Neural progenitor cell (in vitro differentiated cells): ENCODE results near the gene RNF114. TPM values are rescaled to one million over a fixed set of nuclear protein-coding genes. Genes with fewer than 3 reads are reported as not detected.

ENCODE experiments used
- DNase-seq: peaks from one replicate; pipeline ENCODE4 v3.0.0-alpha.2; 2016; ENCODE audit warnings: low spot score
- H2AFZ ChIP-seq: fragments of 200-600 bp; sonication (generic); replicated peaks from 2 replicates; pipeline ENCODE4 v1.6.1; 2016; ENCODE audit warnings: antibody characterized with exemption
- H3F3A ChIP-seq: fragments of 200-600 bp; sonication (generic); 2 replicates; pipeline ENCODE4 v1.6.1; 2016; ENCODE audit warnings: antibody characterized with exemption, low read depth
- H3K27ac ChIP-seq: fragments of 200-600 bp; sonication (generic); 2 replicates; pipeline ENCODE4 v1.5.1; 2016; ENCODE audit warnings: mild to moderate bottlenecking
- H3K27me3 ChIP-seq: fragments of 200-600 bp; sonication (generic); 2 replicates; pipeline ENCODE4 v1.6.1; 2016; ENCODE audit warnings: mild to moderate bottlenecking, moderate library complexity
- H3K36me3 ChIP-seq: fragments of 200-600 bp; sonication (generic); 2 replicates; pipeline ENCODE4 v1.5.1; 2016
- H3K4me1 ChIP-seq: fragments of 200-600 bp; sonication (generic); 2 replicates; pipeline ENCODE4 v1.6.1; 2016; ENCODE audit warnings: mixed run types
- H3K4me2 ChIP-seq: fragments of 200-600 bp; sonication (generic); 2 replicates; pipeline ENCODE4 v1.6.1; 2016
- H3K4me3 ChIP-seq: fragments of 200-600 bp; sonication (generic); 2 replicates; pipeline ENCODE4 v1.5.1; 2016
- H3K79me2 ChIP-seq: fragments of 200-600 bp; sonication (generic); 2 replicates; pipeline ENCODE4 v1.6.1; 2016; ENCODE audit warnings: low read depth
- H3K9ac ChIP-seq: fragments of 200-600 bp; sonication (generic); 2 replicates; pipeline ENCODE4 v1.6.1; 2016
- H3K9me3 ChIP-seq: fragments of 200-600 bp; sonication (generic); 2 replicates; pipeline ENCODE4 v1.5.1; 2016; ENCODE audit warnings: low read depth
- H4K20me1 ChIP-seq: fragments of 200-600 bp; sonication (generic); 2 replicates; pipeline ENCODE4 v1.6.1; 2016; ENCODE audit warnings: low read depth
- H3K27ac Mint-ChIP-seq: 3 replicates; pipeline ENCODE4 v1.8.0; 2021; ENCODE audit warnings: mixed read lengths
- H3K27me3 Mint-ChIP-seq: 2 replicates; pipeline ENCODE4 v1.8.0; 2022; ENCODE audit warnings: low read depth, mild to moderate bottlenecking, inconsistent platforms, moderate library complexity, mixed read lengths; ENCODE audit not compliant: insufficient read depth
- H3K36me3 Mint-ChIP-seq: 3 replicates; pipeline ENCODE4 v1.8.0; 2021; ENCODE audit warnings: mixed read lengths
- H3K4me1 Mint-ChIP-seq: 3 replicates; pipeline ENCODE4 v1.8.0; 2021; ENCODE audit warnings: mixed read lengths
- H3K4me3 Mint-ChIP-seq: 3 replicates; pipeline ENCODE4 v1.8.0; 2021; ENCODE audit warnings: mild to moderate bottlenecking, moderate library complexity, mixed read lengths
- H3K9me3 Mint-ChIP-seq: 3 replicates; pipeline ENCODE4 v1.8.0; 2020; ENCODE audit warnings: mixed read lengths
- EZH2 ChIP-seq: fragments of 200-600 bp; sonication (generic); IDR thresholded peaks from 2 replicates; pipeline ENCODE4 v1.6.1; 2017; ENCODE audit warnings: antibody characterized with exemption, mild to moderate bottlenecking, moderate library complexity
- EZH2phosphoT487 ChIP-seq: fragments of 200-600 bp; sonication (generic); IDR thresholded peaks from 2 replicates; pipeline ENCODE4 v1.6.1; 2017; ENCODE audit warnings: antibody characterized with exemption
- total RNA-seq: library from RNA; depleted of rRNA; stranded (reverse); fragments of >200 nt; gene quantifications from 2 replicates; pipeline ENCODE4 v1.2.3, GENCODE V29; 2015; ENCODE audit warnings: low replicate concordance
- TF ChIP-seq, protein P1 (sequence below): fragments of 200-600 bp; sonication (generic); IDR thresholded peaks from 2 replicates; pipeline ENCODE4 v1.5.1; 2017; ENCODE audit warnings: antibody characterized with exemption, mild to moderate bottlenecking

RNF114 gene
- total RNA-seq, 1 donor from 2014 or later, result 41.3 TPM

DNA sequence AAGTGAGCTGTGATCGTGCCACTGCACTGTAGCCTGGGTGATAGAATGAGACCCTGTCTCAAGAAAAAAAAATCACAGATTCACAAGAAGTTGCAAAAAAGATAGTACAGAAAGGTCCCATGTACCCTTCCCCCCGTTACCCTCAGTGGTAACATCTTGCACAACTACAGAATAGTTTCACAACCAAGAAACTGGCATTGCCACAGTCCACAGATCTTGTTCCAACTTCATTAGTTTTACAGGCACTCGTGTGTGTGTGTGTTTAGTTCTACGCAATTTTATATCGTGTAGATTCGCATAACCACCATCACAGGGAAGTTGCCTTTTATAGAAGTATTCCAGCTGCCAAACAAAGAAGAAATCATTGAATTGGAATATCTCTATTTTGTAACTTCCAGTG, 40.0 kb upstream of the RNF114 start:
- H3K27me3 Mint-ChIP-seq, result peaks cover 7% of the 10 kb centered on the region
- H3K27ac Mint-ChIP-seq, result no peak overlapping the region
- Histone ChIP-seq H3K4me1 (peaks cover 7% of the 10 kb centered on the region), H3K4me3 (no peak overlapping the region), H3K9ac (no peak overlapping the region), H3K9me3 (no peaks in the 10 kb centered on the region), H3K36me3 (no peaks in the 10 kb centered on the region), H3F3A (peaks cover 3% of the 10 kb centered on the region), H3K79me2 (no peaks in the 10 kb centered on the region), H4K20me1 (no peaks in the 10 kb centered on the region), H3K27me3 (no peaks in the 10 kb centered on the region), H3K4me2 (no peak overlapping the region), H2AFZ (no peak overlapping the region), H3K27ac (no peak overlapping the region)
- no peaks in the 10 kb centered on the region for H3K9me3 Mint-ChIP-seq
- no peak for DNase-seq
- no peak overlapping the region for H3K4me3 Mint-ChIP-seq
- H3K4me1 Mint-ChIP-seq, result peaks cover 23% of the 10 kb centered on the region
- no peak for TF ChIP-seq EZH2phosphoT487
- TF ChIP-seq, protein P1, sequence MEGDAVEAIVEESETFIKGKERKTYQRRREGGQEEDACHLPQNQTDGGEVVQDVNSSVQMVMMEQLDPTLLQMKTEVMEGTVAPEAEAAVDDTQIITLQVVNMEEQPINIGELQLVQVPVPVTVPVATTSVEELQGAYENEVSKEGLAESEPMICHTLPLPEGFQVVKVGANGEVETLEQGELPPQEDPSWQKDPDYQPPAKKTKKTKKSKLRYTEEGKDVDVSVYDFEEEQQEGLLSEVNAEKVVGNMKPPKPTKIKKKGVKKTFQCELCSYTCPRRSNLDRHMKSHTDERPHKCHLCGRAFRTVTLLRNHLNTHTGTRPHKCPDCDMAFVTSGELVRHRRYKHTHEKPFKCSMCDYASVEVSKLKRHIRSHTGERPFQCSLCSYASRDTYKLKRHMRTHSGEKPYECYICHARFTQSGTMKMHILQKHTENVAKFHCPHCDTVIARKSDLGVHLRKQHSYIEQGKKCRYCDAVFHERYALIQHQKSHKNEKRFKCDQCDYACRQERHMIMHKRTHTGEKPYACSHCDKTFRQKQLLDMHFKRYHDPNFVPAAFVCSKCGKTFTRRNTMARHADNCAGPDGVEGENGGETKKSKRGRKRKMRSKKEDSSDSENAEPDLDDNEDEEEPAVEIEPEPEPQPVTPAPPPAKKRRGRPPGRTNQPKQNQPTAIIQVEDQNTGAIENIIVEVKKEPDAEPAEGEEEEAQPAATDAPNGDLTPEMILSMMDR, result no peak
- no peak for TF ChIP-seq EZH2
- H3K36me3 Mint-ChIP-seq, result no peaks in the 10 kb centered on the region

DNA sequence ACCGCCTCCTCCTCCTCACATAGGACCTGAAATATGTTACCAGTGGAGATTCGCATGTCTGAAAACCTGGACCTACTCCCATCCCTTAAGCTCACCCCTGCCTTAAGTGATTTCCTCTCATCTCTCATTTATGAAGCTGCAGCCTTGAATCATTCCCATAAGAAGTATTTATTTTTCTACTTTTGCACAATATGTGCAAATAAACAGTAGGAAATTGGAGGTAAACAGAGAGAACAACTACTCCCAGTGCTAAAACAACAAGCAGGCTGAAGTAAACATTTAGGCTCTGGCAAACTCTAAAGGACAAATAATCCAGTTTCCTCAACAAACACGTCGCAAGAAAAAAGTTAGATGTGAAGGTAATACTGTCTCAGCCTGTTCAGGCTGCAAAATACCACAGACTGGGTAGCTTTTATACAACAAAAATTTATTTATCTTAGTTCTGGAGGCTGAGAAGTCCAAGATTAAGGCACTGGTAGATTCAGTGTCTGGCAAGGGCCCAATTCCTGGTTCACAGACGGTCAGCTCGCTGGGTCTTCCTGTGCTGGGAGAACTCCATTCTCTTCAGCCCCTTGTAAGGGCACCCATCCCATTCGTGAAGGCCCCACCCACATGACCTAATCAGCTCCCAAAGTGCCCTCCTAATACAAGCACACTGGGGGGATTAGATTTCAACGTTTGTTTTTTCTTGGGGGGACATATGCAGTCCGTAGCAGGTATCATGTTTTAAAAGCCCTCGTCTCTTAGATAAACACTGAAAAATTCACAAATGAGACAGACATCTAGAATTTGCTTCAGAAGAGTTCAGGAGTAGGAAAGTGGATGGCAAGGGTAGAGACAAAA, 36.4 kb upstream of the RNF114 start:
- Histone ChIP-seq H4K20me1 (no peaks in the 10 kb centered on the region), H3K4me3 (no peak overlapping the region), H3K9ac (no peak overlapping the region), H3F3A (no peaks in the 10 kb centered on the region), H3K4me2 (no peak overlapping the region), H3K79me2 (no peaks in the 10 kb centered on the region), H2AFZ (no peak overlapping the region), H3K36me3 (no peaks in the 10 kb centered on the region), H3K27me3 (no peaks in the 10 kb centered on the region), H3K27ac (no peak overlapping the region), H3K4me1 (no peaks in the 10 kb centered on the region), H3K9me3 (no peaks in the 10 kb centered on the region)
- H3K36me3 Mint-ChIP-seq, result peaks cover under 1% of the 10 kb centered on the region
- no peak overlapping the region for H3K4me3 Mint-ChIP-seq
- H3K27me3 Mint-ChIP-seq, result peaks cover 4% of the 10 kb centered on the region
- H3K9me3 Mint-ChIP-seq, result no peaks in the 10 kb centered on the region
- no peak for DNase-seq
- peak overlapping the region; percentile 68 for H3K27ac Mint-ChIP-seq
- no peaks in the 10 kb centered on the region for H3K4me1 Mint-ChIP-seq
- TF ChIP-seq, protein P1, result no peak
- TF ChIP-seq EZH2phosphoT487 (no peak), EZH2 (no peak)

DNA sequence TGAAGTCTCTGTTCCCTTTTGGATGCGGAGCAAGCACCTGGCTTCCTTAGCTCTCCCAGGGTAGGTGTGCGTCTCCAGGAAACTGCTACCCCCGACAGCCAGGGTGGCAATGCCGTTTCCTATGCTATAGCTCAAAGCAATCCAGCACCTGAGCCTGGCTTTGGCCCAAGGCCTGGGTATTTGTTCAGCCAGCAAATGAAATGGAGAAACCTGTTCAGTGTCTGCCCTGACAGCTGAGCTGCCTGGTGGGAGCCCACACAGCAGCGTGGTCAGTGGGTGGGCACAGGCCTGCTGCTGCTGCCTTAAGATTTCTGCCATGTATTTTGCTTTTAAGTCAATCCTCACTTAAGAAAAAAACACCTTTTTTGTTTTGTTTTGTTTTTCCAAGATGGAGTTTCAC, 34.6 kb upstream of the RNF114 start:
- Histone ChIP-seq H4K20me1 (no peaks in the 10 kb centered on the region), H3F3A (no peaks in the 10 kb centered on the region), H3K27ac (no peak overlapping the region), H2AFZ (no peak overlapping the region), H3K79me2 (no peaks in the 10 kb centered on the region), H3K9ac (no peak overlapping the region), H3K9me3 (no peaks in the 10 kb centered on the region), H3K4me2 (no peak overlapping the region), H3K4me3 (no peak overlapping the region), H3K36me3 (no peaks in the 10 kb centered on the region), H3K27me3 (no peaks in the 10 kb centered on the region), H3K4me1 (no peaks in the 10 kb centered on the region)
- no peak for DNase-seq
- Mint-ChIP-seq H3K4me1 (no peaks in the 10 kb centered on the region), H3K9me3 (no peaks in the 10 kb centered on the region), H3K36me3 (peaks cover 3% of the 10 kb centered on the region), H3K4me3 (no peak overlapping the region), H3K27ac (no peak overlapping the region), H3K27me3 (no peaks in the 10 kb centered on the region)
- TF ChIP-seq, protein P1, result no peak
- no peak for TF ChIP-seq EZH2
- TF ChIP-seq EZH2phosphoT487, result no peak
